HCT116 (cell line): ENCODE measurements around the gene NEO1. TPM values are rescaled to one million over a fixed set of nuclear protein-coding genes. Genes with fewer than 3 reads are reported as not detected.

Source experiments
- ATAC-seq: fragments of 200-7000 bp; cut with Tn5 transposase; 2 replicates; pipeline ENCODE4 v1.9.1; 2020; ENCODE audit warnings: mild to moderate bottlenecking, moderate library complexity
- BruUV-seq: library from RNA; stranded (reverse); fragments of 400-500 nt; replicated peaks from 2 replicates; lab custom pipeline; 2021; lab: Mats Ljungman, UMichigan
- CTCF ChIA-PET: fragments of 300-600 bp; sonication (Branson Sonifier 250); formaldehyde crosslinking; loops from one replicate; lab custom pipeline; 2021; ENCODE audit warnings: antibody characterized with exemption; lab: Charles Lee
- POLR2A ChIA-PET: fragments of 300-600, 350-600 bp; sonication (Branson Sonifier 250); formaldehyde crosslinking; loops from one replicate; lab custom pipeline; 2021; ENCODE audit warnings: antibody characterized with exemption; lab: Charles Lee
- RAD21 ChIA-PET, 2 experiments: fragments of 300-600 bp; sonication (Branson Sonifier 250); formaldehyde crosslinking; loops; one replicate each; lab custom pipeline; 2023; ENCODE audit warnings: low total read pairs in 2 of 2; ENCODE audit not compliant: uncharacterized antibody in 2 of 2, unreplicated experiment in 2 of 2, low non-redundant PET in 1 of 2; lab: Charles Lee
- DNase-seq: peaks from one replicate; pipeline ENCODE4 v3.0.0-alpha.2; 2010; ENCODE audit warnings: low read depth, low spot score
- H2AFZ ChIP-seq: fragments of 200-600 bp; shearing (Covaris generic), sonication (generic); 2 replicates; pipeline ENCODE4 v1.6.1; 2017; ENCODE audit warnings: low read depth, mixed run types, mixed read lengths, antibody characterized with exemption, low read length; ENCODE audit not compliant: poor library complexity, severe bottlenecking
- H3K27ac ChIP-seq: 2 replicates; pipeline ENCODE4 v1.5.1; 2012; ENCODE audit warnings: low read depth, low read length
- H3K27me3 ChIP-seq: fragments of 200-600 bp; sonication (generic); 2 replicates; pipeline ENCODE4 v1.6.1; 2016; ENCODE audit warnings: mixed run types, low read length, mixed read lengths; ENCODE audit not compliant: insufficient read depth
- H3K36me3 ChIP-seq, 2 experiments: fragments of 200-500 bp in 1 of 2; fragments of 200-600 bp in 1 of 2; sonication (Bioruptor generic) in 1 of 2; sonication (generic) in 1 of 2; 2 replicates each; pipeline versions ENCODE4 v1.5.1 to v1.6.1; 2014 to 2016; ENCODE audit warnings: low read length in 2 of 2, inconsistent platforms in 1 of 2, mixed read lengths in 1 of 2, mixed run types in 1 of 2; ENCODE audit not compliant: insufficient read depth in 2 of 2, control insufficient read depth in 1 of 2
- H3K4me1 ChIP-seq, 2 experiments: fragments of 200-600 bp in 1 of 2; sonication (generic) in 1 of 2; 2 replicates each; pipeline versions ENCODE4 v1.5.1 to v1.6.1; 2012 to 2017; ENCODE audit warnings: low read length in 2 of 2, inconsistent platforms in 1 of 2, mild to moderate bottlenecking in 1 of 2, mixed read lengths in 1 of 2, mixed run types in 1 of 2, moderate library complexity in 1 of 2; ENCODE audit not compliant: insufficient read depth in 2 of 2, control insufficient read depth in 1 of 2
- H3K4me2 ChIP-seq: fragments of 200-600 bp; sonication (generic); 2 replicates; pipeline ENCODE4 v1.6.1; 2017; ENCODE audit warnings: mixed run types, low read length, mixed read lengths
- H3K4me3 ChIP-seq, 2 experiments: fragments of 200-600 bp in 1 of 2; sonication (generic) in 1 of 2; replicated peaks in 1 of 2; 2 replicates each; pipeline ENCODE4 v1.5.1; 2011 to 2016; ENCODE audit warnings: low read length in 2 of 2, control low read depth in 1 of 2, low read depth in 1 of 2, mild to moderate bottlenecking in 1 of 2, mixed read lengths in 1 of 2, mixed run types in 1 of 2
- H3K79me2 ChIP-seq: fragments of 200-600 bp; sonication (generic); 2 replicates; pipeline ENCODE4 v1.6.1; 2017; ENCODE audit warnings: mild to moderate bottlenecking, mixed run types, low read length, moderate library complexity, mixed read lengths; ENCODE audit not compliant: insufficient read depth
- H3K9ac ChIP-seq: fragments of 200-600 bp; sonication (generic); 2 replicates; pipeline ENCODE4 v1.6.1; 2016; ENCODE audit warnings: low read length, mixed read lengths
- H3K9me2 ChIP-seq: fragments of 200-600 bp; sonication (generic), shearing (Covaris generic); 2 replicates; pipeline ENCODE4 v1.6.1; 2017; ENCODE audit warnings: mixed run types, mild to moderate bottlenecking, moderate library complexity; ENCODE audit not compliant: insufficient read depth
- H3K9me3 ChIP-seq, 2 experiments: fragments of 200-500 bp in 1 of 2; fragments of 200-600 bp in 1 of 2; sonication (Bioruptor generic) in 1 of 2; sonication (generic) in 1 of 2; 2 replicates each; pipeline ENCODE4 v1.6.1; 2014 to 2017; ENCODE audit warnings: low read length in 2 of 2, mixed read lengths in 2 of 2, inconsistent platforms in 1 of 2, low read depth in 1 of 2, mild to moderate bottlenecking in 1 of 2, mixed run types in 1 of 2, moderate library complexity in 1 of 2; ENCODE audit not compliant: control insufficient read depth in 1 of 2, insufficient read depth in 1 of 2
- H4K20me1 ChIP-seq: fragments of 200-600 bp; sonication (generic), shearing (Covaris generic); 2 replicates; pipeline ENCODE4 v1.6.1; 2017; ENCODE audit warnings: mixed run types, mild to moderate bottlenecking, moderate library complexity; ENCODE audit not compliant: insufficient read depth
- CBX3 ChIP-seq: IDR thresholded peaks from 2 replicates; pipeline ENCODE4 v1.6.1; 2012; ENCODE audit warnings: low read depth
- EGR1 ChIP-seq: IDR thresholded peaks from 2 replicates; pipeline ENCODE4 v1.6.1; 2012; ENCODE audit warnings: low read depth
- ELF1 ChIP-seq: IDR thresholded peaks from 2 replicates; pipeline ENCODE4 v1.6.1; 2012; ENCODE audit warnings: low read depth, borderline replicate concordance
- EZH2phosphoT487 ChIP-seq: fragments of 200-600 bp; IDR thresholded peaks from 2 replicates; pipeline ENCODE4 v1.6.1; 2018; ENCODE audit warnings: antibody characterized with exemption, borderline replicate concordance
- RAD21 ChIP-seq: IDR thresholded peaks from 2 replicates; pipeline ENCODE4 v1.6.1; 2012; ENCODE audit warnings: low read depth, mild to moderate bottlenecking
- SRF ChIP-seq: IDR thresholded peaks from 2 replicates; pipeline ENCODE4 v1.6.1; 2012; ENCODE audit warnings: low read depth
- intact Hi-C: fragments of 100-400 bp; cut with micrococcal nuclease; formaldehyde crosslinking; loops from 2 replicates; pipeline ENCODE4 v1.10.0; 2022
- total RNA-seq: library from RNA; stranded (reverse); gene quantifications from one replicate; pipeline ENCODE4 v1.2.1, GENCODE V29; 2021; ENCODE audit not compliant: unreplicated experiment
- TF ChIP-seq, protein P1 (sequence below): IDR thresholded peaks from 2 replicates; pipeline ENCODE4 v1.6.1; 2012
- TF ChIP-seq, protein P2 (sequence below): IDR thresholded peaks from 2 replicates; pipeline ENCODE4 v1.6.1; 2012; ENCODE audit warnings: low read depth
- TF ChIP-seq, protein P3 (sequence below), 3 experiments: fragments of 200-600 bp in 1 of 3; sonication (generic) in 1 of 3; IDR thresholded peaks in 2 of 3; conservative IDR thresholded peaks in 1 of 3; 2 replicates each; pipeline ENCODE4 v1.5.1; 2012 to 2017; ENCODE audit warnings: low read depth in 2 of 3, low read length in 2 of 3, antibody characterized with exemption in 1 of 3, borderline replicate concordance in 1 of 3, control low read depth in 1 of 3, mild to moderate bottlenecking in 1 of 3, mixed read lengths in 1 of 3, mixed run types in 1 of 3, moderate library complexity in 1 of 3; ENCODE audit not compliant: insufficient read depth in 1 of 3

Gene NEO1
- total RNA-seq, 1 experiment from 2014 or later = 30.0 TPM

DNA sequence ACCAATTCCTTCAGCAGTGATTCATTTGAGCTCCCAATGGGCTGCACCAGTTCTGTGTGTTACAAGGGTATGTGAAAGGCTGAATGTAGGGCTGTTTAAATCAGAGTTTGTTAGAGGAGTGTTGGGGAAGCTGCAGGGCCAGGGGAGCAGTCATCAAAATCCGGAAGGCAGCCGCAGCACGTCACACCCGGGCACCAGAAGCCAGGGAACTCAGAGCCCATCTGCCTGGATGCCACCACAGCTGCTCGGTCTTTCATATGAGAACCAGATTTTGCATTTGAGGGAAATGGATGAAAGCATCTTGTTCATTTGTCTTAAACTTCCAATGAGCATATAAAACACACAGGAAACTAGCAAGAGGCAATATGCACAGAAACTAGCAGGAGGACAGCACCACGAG is 24.2 kb upstream of the NEO1 start:
- TF ChIP-seq RAD21 (no peak), SRF (no peak), EGR1 (no peak), CBX3 (no peak), EZH2phosphoT487 (no peak), ELF1 (no peak)
- TF ChIP-seq, protein P1, sequence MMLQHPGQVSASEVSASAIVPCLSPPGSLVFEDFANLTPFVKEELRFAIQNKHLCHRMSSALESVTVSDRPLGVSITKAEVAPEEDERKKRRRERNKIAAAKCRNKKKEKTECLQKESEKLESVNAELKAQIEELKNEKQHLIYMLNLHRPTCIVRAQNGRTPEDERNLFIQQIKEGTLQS = no peak
- TF ChIP-seq, protein P2, sequence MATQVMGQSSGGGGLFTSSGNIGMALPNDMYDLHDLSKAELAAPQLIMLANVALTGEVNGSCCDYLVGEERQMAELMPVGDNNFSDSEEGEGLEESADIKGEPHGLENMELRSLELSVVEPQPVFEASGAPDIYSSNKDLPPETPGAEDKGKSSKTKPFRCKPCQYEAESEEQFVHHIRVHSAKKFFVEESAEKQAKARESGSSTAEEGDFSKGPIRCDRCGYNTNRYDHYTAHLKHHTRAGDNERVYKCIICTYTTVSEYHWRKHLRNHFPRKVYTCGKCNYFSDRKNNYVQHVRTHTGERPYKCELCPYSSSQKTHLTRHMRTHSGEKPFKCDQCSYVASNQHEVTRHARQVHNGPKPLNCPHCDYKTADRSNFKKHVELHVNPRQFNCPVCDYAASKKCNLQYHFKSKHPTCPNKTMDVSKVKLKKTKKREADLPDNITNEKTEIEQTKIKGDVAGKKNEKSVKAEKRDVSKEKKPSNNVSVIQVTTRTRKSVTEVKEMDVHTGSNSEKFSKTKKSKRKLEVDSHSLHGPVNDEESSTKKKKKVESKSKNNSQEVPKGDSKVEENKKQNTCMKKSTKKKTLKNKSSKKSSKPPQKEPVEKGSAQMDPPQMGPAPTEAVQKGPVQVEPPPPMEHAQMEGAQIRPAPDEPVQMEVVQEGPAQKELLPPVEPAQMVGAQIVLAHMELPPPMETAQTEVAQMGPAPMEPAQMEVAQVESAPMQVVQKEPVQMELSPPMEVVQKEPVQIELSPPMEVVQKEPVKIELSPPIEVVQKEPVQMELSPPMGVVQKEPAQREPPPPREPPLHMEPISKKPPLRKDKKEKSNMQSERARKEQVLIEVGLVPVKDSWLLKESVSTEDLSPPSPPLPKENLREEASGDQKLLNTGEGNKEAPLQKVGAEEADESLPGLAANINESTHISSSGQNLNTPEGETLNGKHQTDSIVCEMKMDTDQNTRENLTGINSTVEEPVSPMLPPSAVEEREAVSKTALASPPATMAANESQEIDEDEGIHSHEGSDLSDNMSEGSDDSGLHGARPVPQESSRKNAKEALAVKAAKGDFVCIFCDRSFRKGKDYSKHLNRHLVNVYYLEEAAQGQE = no peak
- TF ChIP-seq, protein P3, sequence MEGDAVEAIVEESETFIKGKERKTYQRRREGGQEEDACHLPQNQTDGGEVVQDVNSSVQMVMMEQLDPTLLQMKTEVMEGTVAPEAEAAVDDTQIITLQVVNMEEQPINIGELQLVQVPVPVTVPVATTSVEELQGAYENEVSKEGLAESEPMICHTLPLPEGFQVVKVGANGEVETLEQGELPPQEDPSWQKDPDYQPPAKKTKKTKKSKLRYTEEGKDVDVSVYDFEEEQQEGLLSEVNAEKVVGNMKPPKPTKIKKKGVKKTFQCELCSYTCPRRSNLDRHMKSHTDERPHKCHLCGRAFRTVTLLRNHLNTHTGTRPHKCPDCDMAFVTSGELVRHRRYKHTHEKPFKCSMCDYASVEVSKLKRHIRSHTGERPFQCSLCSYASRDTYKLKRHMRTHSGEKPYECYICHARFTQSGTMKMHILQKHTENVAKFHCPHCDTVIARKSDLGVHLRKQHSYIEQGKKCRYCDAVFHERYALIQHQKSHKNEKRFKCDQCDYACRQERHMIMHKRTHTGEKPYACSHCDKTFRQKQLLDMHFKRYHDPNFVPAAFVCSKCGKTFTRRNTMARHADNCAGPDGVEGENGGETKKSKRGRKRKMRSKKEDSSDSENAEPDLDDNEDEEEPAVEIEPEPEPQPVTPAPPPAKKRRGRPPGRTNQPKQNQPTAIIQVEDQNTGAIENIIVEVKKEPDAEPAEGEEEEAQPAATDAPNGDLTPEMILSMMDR (IDR thresholded peaks at IDR 0.05 in 2 of 3, conservative IDR thresholded peaks at IDR 0.05 in 1 of 3; ENCODE audit: borderline replicate concordance in 1 of 3, insufficient read depth in 1 of 3, low read depth in 2 of 3, low read length in 2 of 3) = no peak
- H3K9me2 ChIP-seq = no peaks in the 10 kb centered on the region
- peaks cover 17% of the 10 kb centered on the region for H3K27me3 ChIP-seq
- no peaks in the 10 kb centered on the region for H3K79me2 ChIP-seq
- RAD21 ChIA-PET = no interaction called here
- no peaks in the 10 kb centered on the region for H3K36me3 ChIP-seq
- no peaks in the 10 kb centered on the region for H3K9me3 ChIP-seq
- no peak for DNase-seq
- H3K9ac ChIP-seq = no peak overlapping the region
- no peak overlapping the region for H2AFZ ChIP-seq
- no peak overlapping the region for H3K4me2 ChIP-seq
- intact Hi-C loops = no loop called here
- H3K4me1 ChIP-seq = no peaks in the 10 kb centered on the region
- H3K27ac ChIP-seq = no peak overlapping the region
- no peaks in the 10 kb centered on the region for H4K20me1 ChIP-seq
- BruUV-seq = no TSS peak
- no peak overlapping the region for H3K4me3 ChIP-seq
- POLR2A ChIA-PET = no interaction called here
- ATAC-seq = no peak
- CTCF ChIA-PET = no interaction called here
